HT1080 (cell line): Measurements from ENCODE around the gene TMEM179B. TPM values are rescaled to one million over a fixed set of nuclear protein-coding genes. Genes with fewer than 3 reads are reported as not detected.
"Not testable (repeated sequence)": the region's sequence is repeated elsewhere in the genome, so short reads cannot be mapped to it uniquely, and the experiment has no call there.

Source experiments
- DNase-seq: peaks from one replicate; pipeline ENCODE4 v3.0.0-alpha.2; 2015; ENCODE audit warnings: low read depth
- total RNA-seq: library from RNA; depleted of rRNA; stranded (reverse); fragments of >200 nt; shearing (Covaris generic); gene quantifications from 2 replicates; pipeline ENCODE4 v1.2.3, GENCODE V29; 2014

The TMEM179B gene
- total RNA-seq, 1 experiment from 2014 or later, result 181 TPM

DNA sequence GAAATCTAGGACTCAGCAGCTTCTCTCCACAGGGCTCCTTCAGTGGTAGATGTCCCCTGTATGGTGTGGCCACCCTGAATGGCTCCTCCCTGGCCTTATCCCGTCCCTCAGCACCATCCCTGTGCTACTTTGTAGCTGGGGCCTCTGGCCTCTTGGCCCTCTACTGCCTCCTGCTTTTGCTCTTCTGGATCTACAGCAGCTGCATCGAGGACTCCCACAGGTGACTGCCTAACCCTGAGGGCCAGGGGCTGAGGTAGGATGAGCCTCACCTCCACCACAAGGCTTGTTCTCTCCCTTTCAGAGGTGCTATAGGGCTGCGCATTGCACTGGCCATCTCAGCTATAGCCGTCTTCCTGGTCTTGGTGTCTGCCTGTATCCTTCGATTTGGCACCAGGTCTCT, 1.8 kb downstream of the TMEM179B start:
- DNase-seq, result no peak

DNA sequence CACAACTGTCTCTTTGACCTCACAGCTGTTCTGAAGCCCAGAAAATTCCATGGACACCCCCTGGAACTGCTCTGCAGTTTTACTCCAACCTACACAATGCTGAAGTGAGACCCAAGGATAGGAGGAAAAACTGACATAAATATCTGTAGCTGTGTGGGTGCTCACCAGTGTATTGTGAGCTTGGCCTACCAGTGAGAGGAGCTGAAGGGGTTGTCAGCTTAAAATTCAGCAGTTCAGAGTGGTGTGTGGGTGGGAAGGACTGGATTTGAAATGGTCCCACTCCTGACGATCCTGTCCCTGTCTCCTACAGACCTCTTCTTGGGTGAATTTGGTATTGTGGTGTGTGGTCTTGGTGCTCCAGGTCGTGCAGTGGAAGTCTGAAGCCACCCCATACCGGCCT, 2.4 kb downstream of the TMEM179B start:
- no peak for DNase-seq

DNA sequence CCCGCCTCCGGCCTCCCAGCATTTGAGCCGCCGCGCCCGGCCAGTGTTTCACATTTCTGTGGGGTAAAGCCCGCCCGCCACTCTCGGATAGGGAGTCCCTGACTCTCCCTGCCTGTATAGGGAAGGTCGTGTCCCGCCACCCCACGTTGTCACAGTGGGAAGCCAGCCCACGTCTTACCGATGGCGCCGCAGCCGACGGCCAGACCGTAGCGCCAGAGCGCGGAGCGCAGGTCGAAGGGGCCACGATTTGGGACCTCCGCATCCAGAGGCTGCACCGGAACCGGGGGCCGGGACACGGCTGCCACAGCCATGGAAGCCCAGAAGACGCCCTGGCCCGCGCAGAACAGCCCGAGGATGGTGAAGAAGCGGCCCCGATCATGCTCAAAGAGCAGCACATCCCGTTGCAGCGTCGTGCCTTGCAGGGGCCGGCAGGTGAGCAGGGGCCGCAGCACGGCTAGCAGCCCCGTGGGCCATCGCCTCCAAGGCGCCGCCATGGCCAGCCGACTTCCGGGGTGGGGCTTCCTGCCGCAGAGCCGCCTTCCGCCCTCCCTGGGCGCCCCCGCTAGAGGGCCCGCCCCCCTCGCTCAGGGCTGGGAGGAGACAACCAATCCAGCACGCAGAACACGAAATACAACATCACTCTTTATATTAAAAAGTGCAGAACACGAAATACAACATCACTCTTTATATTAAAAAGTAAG, 4.4 kb downstream of the TMEM179B start, which contains the start of gene TMEM223:
TSS of gene TMEM223 (minus strand) at position 506 of the 701 bp plus-strand sequence. CDS start at position 494, 12 bp downstream.
- DNase-seq, result peak; percentile 82

DNA sequence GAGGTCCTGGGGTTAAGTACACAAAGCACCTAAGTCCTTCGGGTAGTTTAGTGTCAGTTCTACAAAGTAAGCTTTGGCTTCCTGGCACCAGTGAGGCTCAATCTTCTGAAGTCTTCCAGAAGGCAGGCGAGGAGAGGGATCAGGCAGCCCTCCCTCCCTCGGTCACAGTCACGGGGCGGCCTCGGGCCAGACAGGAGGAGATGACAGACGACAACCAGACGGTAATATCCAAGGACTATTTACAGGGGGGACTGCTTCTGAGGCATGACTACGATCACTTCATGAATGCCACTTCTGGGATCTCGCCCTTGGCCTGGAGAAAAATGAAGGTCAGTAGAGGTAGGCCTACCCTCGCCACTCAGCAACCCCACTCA, 5.0 kb downstream of the TMEM179B start:
- no peak for DNase-seq

DNA sequence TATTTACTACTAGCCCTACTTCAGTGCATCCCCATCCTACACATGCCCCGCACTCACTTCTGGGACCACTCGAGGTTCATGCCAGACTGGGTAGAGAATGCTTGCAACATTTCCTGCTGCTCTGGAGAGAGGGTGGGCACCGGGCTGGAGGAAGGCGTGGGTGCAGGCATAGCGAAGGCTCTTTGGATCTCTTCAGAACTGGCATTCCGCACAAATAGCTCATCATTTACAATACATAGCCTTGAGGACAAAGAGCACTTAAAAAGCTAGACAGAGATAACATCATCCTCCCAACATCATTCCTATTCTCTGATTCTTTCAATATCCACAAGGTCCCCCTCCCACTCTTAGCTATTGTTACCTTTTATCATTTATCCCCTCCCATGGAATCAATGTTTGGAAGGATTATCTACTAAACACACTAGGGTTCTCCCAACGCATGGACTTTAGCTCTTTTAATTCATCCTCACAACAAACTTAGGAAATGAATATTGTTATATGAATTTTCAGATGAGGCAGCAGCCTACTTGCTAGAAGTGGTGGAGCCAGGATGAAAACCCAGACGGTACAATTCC, 7.1 kb downstream of the TMEM179B start:
- DNase-seq, result no peak

DNA sequence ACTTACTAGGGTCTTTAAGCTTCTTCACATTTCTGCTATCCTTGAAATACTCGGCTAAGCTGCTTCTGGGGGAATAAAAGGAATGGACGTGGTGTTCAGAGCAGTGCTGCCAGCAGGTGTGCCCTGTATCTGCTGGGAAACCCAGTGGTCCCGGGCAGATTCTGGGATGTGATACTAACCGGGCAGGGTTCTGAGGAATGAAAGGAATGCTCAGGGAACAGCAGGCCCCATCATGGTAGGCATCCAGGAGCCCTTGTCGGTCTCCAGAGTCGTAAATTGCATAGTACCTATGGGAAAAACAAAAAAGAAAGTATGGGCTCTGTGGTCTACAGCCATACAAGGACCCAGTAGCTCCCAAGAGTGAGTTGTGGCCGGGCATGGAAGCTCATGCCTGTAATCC, 9.1 kb downstream of the TMEM179B start:
- DNase-seq, result no peak

DNA sequence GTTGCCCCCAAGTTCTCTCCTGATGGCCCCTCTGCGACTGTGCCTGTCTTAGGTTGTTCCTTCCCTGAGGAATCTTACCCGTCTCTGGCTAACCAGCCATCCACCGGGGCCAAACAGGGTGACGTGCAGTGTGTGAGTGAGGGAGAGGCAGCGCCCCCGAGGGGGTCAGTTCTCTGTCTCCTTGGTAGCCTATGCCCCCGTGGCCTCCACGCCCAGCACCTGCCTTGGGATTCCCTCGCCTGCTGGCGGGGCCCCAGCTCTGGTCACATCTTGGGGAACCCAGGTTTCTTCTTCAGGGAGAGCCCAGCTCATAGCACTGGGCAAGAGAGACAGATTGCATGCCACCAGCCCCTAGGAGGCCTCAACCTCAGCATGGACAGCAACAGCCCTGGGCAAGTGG, 12.3 kb downstream of the TMEM179B start:
- no peak for DNase-seq

DNA sequence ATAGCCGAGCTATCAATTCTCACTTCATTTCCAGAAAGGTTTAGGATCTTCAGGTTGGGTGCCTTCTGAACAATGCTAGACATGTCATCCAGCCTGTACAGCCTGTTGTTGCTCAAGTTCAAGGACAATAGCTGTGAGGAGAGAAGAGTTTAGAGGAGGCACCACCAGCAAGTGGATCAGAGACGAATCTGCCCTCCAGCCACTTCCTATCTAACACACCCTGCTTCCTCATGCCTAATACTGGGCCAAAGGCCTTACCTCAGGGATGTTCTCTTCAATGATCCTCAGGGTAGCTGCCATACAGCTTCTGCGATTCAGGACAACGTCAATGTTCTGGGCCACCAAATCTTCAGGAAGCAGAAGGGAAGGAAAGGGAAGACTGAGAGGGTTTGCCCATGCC, 13.9 kb downstream of the TMEM179B start:
- DNase-seq, result no peak

DNA sequence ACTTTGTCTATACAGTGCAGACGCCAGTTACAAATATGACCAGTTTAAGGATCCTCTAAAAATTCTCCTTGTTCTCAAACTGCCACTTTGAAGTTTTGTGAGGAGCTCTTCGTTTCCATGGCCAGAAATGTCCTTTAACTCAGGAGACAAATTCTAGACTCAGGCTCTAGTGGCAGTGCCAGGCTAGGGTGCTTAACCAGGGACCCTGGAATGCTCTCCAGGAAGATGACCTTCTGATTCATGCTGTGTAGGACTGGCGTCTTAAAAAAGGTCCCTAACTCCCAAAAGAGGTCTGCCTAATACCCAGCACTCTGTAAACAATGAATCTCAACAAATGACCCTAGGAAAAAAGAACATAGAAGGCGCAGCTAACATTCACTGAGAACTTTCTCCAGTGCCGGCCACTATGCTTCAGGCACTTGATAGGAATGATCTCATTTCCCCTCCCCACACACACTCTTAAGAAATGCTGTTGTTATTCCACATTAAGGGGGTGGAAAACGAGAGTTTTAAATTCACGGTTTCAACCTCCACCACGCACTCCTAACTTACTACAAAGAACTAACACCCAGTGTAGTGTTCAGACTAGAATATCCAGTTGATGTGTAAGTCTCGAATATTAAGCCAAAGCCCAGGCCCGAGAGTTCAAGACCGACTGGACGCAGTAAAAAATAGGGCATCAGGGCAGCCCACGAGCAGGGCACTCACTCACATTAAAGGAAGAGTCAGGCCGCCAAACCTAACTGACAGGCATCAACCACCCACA, 17.3 kb downstream of the TMEM179B start:
- DNase-seq, result peak; percentile 24

DNA sequence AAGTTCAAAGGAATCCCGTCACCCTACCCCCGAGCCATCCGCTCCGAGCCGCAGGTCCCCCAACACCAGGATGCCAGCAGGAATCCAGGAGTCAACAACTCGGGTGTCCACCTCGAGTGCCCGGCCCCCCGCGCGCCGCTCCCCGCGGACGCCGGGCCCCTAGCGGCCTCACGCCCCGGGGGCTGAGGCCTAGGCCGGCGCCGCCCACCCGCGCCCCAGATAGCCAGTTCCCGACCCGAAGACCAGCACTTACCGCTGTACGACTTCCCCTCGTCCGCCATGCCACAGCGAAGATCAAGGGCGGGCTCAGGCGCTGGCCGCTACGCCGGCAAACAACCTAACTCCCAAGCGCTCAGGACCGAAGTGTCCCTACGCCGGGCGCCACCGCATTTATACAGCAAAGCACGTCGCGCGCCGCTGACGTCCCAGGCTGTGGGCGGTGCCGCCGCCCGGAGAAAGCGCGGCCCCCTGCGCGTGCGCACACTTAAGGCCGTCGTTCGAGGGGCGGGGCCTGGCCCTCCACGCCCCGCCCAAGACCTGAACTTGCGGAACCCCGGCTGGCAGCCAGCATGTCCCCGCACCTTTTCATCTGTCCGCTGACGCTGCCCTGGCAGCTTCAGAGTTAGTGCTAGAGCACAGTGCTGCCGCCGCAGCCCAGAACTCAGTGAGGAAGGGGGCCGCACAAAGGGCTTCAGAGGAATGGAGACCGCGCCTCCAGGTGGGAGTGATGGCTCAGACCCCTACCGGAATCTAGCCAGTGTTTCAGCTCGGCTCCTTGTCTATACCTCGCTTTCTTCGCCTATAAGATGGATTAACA, 18.1 kb downstream of the TMEM179B start, which contains the start of gene NXF1:
TSS of gene NXF1 (minus strand) at position 365 of the 817 bp plus-strand sequence. CDS start at position 281, 84 bp downstream.
- DNase-seq, result peak; percentile 90

DNA sequence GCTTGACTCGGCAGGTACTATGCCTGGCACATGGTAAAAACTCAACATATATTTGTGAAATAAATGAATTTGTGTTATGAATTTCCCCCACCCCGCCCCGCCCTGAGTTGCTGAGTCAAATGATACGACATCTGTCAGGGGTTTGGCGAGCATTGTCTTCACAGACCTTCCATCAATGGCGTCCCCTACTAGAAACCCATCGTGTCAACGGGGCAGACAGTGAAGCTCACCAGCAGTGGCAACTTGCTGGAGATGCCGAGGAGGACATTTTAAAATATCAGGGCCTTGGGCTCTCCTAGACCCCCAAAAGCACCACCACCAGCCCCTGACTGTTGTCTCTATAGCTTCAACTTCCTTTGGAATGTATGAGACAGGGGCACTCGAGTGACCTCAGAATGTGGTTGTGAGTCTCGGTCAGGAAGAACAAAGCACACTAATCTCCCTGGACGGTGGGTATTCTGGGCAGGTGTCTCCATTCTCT, 18.8 kb downstream of the TMEM179B start:
- DNase-seq, result no peak

DNA sequence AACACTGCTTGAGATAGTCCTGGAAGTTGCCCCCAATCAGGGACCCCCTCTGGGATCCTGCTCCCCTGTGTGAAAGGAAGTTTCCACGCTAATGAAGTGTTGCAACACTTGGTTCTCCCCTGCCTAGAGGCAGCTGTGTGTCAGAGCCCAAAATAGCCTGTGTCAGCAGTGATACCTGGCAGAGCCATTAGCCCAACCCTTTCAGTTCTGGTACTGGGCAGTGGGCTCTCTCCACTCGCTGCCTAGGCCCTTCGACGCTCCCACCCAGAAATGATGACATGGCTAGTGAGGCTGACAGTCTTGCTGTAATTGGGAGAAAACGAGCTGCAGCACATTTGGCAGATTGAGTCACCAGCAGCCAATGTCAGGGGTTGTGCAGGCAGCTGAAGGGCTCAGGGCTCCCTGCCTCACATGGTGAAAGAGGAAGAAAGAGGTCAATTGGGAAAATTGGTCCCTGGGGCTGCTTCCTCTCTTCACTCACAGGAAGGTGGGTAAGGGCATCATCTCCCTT, 19.5 kb downstream of the TMEM179B start:
- no peak for DNase-seq

DNA sequence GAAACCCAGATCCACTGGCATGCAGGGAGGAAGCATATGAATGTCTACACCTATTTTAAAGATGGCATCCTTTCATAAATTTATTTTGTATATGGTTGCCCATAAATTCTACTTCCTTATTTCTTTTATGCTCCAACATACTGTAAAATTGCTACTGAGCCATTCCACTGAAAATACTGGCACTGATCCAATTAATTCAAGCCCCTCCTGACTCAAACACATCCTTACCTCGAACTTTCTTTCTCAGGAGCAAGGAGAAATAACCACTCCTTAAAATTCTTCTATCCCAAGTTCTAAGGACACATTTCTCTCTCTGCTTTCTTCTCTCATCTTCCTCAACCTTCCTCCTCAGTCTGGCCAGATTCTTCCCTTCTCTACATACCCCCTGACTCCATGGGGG, 23.5 kb downstream of the TMEM179B start:
- DNase-seq, result no peak

DNA sequence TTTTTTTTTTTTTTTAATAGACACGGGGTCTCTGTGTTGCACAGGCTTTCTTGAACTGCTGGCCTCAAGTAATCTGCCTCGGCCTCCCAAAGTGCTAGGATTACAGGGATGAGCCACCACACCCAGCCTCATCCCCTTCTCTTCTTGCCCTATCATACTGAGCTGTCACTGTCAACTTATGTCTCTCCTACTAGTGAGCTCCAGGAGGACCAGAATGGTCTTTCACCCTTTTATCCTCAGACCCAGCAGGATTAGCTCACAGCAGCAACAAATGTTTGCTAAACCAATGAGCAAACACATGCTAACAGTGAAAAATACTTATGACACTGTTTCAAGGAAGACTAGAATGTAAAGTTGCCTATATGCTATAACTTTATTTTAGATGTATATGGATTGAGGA, 24.5 kb downstream of the TMEM179B start:
- DNase-seq, result no peak

DNA sequence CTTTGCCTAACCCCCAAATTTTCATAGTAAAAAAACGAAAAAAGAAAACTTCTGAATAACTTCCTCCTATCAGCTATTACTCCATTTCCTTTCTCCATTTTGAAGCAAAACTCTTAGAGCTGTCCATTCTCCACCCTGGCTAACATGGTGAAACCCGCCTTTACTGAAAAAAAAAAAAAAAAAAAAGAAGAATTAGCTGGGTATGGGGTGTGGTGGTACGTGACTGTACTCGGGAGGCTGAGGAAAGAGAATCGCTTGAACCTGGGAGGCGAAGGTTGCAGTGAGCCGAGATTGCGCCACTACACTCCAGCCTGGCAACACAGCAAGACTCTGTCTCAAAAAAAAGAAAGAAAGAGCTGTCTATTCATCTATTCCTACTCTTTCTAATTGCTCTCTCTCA, 29.4 kb downstream of the TMEM179B start:
- no peak for DNase-seq

DNA sequence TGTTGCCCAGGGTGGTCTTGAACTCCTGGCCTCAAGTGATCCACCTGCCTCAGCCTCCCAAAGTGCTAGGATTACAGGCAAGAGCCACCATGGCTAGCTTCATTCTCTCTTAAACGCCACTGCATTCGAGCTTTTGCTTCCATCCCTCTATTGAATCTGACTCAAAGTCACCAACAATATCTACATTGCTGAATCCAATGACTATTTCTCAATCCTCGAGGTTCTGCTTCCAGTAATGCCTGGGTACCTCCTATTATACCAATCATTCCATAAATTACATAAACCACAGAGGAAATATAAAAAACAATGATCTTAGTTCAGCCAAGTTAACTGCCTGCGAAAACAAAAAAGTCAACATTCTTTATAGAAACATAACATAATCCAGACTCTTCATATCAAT, 29.9 kb downstream of the TMEM179B start:
- no peak for DNase-seq

DNA sequence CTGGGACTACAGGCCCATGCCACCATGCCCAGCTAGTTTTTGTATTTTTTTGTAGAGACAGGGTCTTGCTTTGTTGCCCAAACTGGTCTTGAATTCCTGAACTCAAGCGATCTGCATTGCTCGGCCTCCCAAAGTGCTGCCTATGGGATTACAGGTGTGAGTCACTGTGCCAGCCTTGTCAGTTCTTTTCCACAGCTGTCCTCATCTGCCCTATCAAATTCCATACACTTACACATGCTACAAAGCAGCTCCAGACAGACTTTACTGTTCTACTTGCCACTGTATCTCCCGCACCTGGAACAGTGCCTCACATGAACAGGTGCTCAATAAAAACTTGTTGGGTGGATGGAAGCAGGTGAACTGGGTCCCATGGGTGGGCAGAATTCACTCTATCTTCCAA, 36.5 kb downstream of the TMEM179B start:
- no peak for DNase-seq

DNA sequence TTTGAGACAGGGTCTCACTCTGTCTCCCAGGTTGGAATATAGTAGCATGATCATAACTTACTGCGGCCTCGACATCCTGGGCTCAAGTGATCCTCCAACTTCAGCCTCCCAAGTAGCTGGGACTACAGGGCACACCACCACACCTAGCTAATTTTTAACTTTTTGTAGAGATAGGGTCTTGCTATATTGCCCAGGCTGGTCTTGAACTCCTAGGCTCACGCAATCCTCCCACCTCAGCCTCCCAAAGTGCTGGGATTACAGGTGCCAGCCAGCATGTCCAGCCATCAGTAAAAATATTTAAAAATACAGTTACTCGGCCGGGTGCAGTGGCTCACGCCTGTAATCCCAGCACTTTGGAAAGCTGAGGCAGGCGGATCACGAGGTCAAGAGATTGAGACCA, 40.9 kb downstream of the TMEM179B start:
- DNase-seq, result not testable (repeated sequence)

DNA sequence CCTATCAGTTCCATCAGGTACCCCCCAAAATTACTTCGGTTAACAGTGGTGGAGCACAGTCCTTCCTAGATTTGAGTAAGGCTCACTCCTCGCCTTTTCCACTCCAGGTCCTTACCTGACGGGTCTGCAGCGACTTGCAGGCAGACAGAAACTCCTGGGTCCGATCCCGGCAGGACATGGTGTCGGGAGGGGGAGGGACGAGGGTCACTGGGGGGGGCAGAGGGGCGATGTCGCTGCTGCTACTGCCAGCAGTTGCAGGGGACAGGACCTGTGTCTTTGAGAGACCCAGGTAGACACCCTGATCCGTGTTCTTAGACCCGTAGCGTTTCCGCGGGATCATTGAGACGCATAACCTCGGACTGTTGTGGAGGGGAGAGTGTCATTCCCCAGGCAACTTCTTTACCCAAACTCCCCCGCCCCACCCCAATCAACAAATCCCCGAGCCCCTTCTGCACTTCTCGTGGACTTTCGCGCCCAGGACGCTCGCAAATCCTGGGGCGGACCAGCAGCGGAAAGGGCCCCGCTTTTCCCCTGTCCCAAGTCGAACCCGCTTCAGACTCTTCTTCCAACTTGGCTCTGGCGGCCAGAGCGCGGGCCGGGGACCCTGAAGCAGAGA, 43.8 kb downstream of the TMEM179B start:
- no peak for DNase-seq

DNA sequence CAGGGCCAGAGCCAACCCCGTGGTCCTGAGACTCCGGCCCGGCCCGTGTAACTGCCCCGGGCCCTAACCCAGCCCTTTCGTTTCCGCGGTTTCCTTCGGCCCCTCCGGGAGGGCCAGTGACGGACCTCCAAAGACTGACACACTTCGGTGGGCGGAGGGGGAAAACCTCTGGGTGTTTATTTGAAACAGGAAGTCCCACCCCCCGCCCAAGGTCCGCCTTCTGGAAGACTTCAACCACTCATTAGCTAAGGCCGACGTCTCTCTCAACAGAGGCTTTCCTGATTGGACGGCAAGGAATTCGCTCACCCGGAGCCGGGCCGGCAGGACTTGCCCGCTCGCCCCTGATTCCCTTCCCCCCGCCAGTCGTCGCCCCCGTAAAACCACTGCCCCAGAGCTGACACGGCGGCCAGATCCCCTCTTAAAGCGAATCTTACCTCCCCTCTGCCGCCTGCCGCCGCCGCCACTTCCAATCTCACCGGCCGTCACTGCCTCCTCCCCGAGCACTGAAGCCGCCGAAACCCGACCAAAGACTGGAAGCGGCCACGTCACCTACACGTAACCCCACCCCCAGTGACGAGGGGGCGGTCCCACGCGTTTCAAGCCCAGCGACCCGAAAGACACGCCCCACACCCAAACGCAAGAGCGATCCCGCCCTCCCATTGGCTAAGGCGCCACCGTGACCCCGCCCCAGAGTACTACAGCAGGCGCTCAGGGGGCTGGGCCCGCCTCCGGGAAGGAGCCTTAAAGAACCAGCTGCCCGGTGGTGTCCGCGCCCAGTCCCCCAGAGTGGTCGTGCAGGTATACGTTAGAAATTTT, 44.5 kb downstream of the TMEM179B start, which contains the start of gene STX5:
TSS of gene STX5 (minus strand) at position 532 of the 816 bp plus-strand sequence. CDS start 808 bp downstream, outside the sequence.
- peak; percentile 97 for DNase-seq
